ENCODE results near the gene DHODH.

Gene DHODH

GRCh38 chr16:72023962-72024361, 15.4 kb downstream of the DHODH start:
- CTCF ChIA-PET = no interaction called here
- no peak for DNase-seq (ENCODE audit: extremely low spot score)
- TF ChIP-seq SUZ12 (IDR thresholded peaks at IDR 0.05) (no peak), TARDBP (IDR thresholded peaks at IDR 0.05) (no peak), ELF4 (IDR thresholded peaks at IDR 0.05) (no peak), CTBP1 (IDR thresholded peaks at IDR 0.05; ENCODE audit: borderline replicate concordance) (no peak), ARNT (IDR thresholded peaks at IDR 0.05) (no peak), SP1 (IDR thresholded peaks at IDR 0.05) (no peak), FOXA1 (IDR thresholded peaks at IDR 0.05) (no peak), BHLHE40 (IDR thresholded peaks at IDR 0.05; ENCODE audit: borderline replicate concordance) (no peak), FOXM1 (IDR thresholded peaks at IDR 0.05; ENCODE audit: borderline replicate concordance) (no peak), NFRKB (IDR thresholded peaks at IDR 0.05) (no peak), L3MBTL2 (conservative IDR thresholded peaks at IDR 0.05) (no peak), LEF1 (IDR thresholded peaks at IDR 0.05; ENCODE audit: borderline replicate concordance) (no peak), ZNF384 (IDR thresholded peaks at IDR 0.05) (no peak), HDGF (IDR thresholded peaks at IDR 0.05; ENCODE audit: borderline replicate concordance) (no peak), FOXK2 (IDR thresholded peaks at IDR 0.05) (no peak)
- TF ChIP-seq, protein P1, sequence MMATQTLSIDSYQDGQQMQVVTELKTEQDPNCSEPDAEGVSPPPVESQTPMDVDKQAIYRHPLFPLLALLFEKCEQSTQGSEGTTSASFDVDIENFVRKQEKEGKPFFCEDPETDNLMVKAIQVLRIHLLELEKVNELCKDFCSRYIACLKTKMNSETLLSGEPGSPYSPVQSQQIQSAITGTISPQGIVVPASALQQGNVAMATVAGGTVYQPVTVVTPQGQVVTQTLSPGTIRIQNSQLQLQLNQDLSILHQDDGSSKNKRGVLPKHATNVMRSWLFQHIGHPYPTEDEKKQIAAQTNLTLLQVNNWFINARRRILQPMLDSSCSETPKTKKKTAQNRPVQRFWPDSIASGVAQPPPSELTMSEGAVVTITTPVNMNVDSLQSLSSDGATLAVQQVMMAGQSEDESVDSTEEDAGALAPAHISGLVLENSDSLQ (IDR thresholded peaks at IDR 0.05) = no peak
- POLR2A ChIA-PET = no interaction called here

GRCh38 chr16:72024862-72025382, 16.4 kb downstream of the DHODH start:
- ChIA-PET POLR2A (no interaction called here), CTCF (no interaction called here)
- TF ChIP-seq, protein P1 (IDR thresholded peaks at IDR 0.05) = no peak
- TF ChIP-seq CTBP1 (IDR thresholded peaks at IDR 0.05; ENCODE audit: borderline replicate concordance) = no peak
- TF ChIP-seq NFRKB (IDR thresholded peaks at IDR 0.05) = no peak
- TF ChIP-seq SP1 (IDR thresholded peaks at IDR 0.05) = no peak
- no peak for DNase-seq (ENCODE audit: extremely low spot score)

- ChIA-PET CTCF (no interaction called here), POLR2A (interaction anchor here (1.0 kb wide), 1 partner anchor 13 kb away, joined by 3 read pairs; no protein-coding TSS in a partner anchor)
- TF ChIP-seq, protein P1 (IDR thresholded peaks at IDR 0.05) = no peak
- TF ChIP-seq FOXM1 (IDR thresholded peaks at IDR 0.05; ENCODE audit: borderline replicate concordance) (no peak), HDGF (IDR thresholded peaks at IDR 0.05; ENCODE audit: borderline replicate concordance) (no peak), NFRKB (IDR thresholded peaks at IDR 0.05) (no peak), FOXA1 (IDR thresholded peaks at IDR 0.05) (no peak), L3MBTL2 (conservative IDR thresholded peaks at IDR 0.05) (no peak), TARDBP (IDR thresholded peaks at IDR 0.05) (no peak), BHLHE40 (IDR thresholded peaks at IDR 0.05; ENCODE audit: borderline replicate concordance) (no peak), SUZ12 (IDR thresholded peaks at IDR 0.05) (no peak), SP1 (IDR thresholded peaks at IDR 0.05) (no peak), ARNT (IDR thresholded peaks at IDR 0.05) (no peak)
- no peak for DNase-seq (ENCODE audit: extremely low spot score)
These were observed 17.0 kb downstream of the DHODH start for GRCh38 chr16:72025404-72026114.

GRCh38 chr16:72027669-72028378, 19.3 kb downstream of the DHODH start:
- ChIA-PET CTCF (no interaction called here), POLR2A (interaction anchor here (0.5 to 0.8 kb wide), 2 partner anchors 9 to 357 kb away, joined by 3 read pairs; no protein-coding TSS in a partner anchor)
- no peak for TF ChIP-seq SUZ12 (IDR thresholded peaks at IDR 0.05)
- TF ChIP-seq L3MBTL2 (conservative IDR thresholded peaks at IDR 0.05) = no peak
- TF ChIP-seq CTBP1 (IDR thresholded peaks at IDR 0.05; ENCODE audit: borderline replicate concordance) = no peak
- TF ChIP-seq NFRKB (IDR thresholded peaks at IDR 0.05) = no peak
- TF ChIP-seq, protein P1 (IDR thresholded peaks at IDR 0.05) = no peak
- TF ChIP-seq FOXA1 (IDR thresholded peaks at IDR 0.05) = no peak
- no peak for TF ChIP-seq FOXM1 (IDR thresholded peaks at IDR 0.05; ENCODE audit: borderline replicate concordance)
- TF ChIP-seq LEF1 (IDR thresholded peaks at IDR 0.05; ENCODE audit: borderline replicate concordance) = no peak
- no peak for TF ChIP-seq SP1 (IDR thresholded peaks at IDR 0.05)
- no peak for TF ChIP-seq ELF4 (IDR thresholded peaks at IDR 0.05)
- TF ChIP-seq TARDBP (IDR thresholded peaks at IDR 0.05) = no peak
- no peak for TF ChIP-seq ARNT (IDR thresholded peaks at IDR 0.05)
- TF ChIP-seq HDGF (IDR thresholded peaks at IDR 0.05; ENCODE audit: borderline replicate concordance) = no peak
- TF ChIP-seq ZNF384 (IDR thresholded peaks at IDR 0.05) = no peak
- TF ChIP-seq BHLHE40 (IDR thresholded peaks at IDR 0.05; ENCODE audit: borderline replicate concordance) = no peak
- TF ChIP-seq FOXK2 (IDR thresholded peaks at IDR 0.05) = no peak
- no peak for DNase-seq (ENCODE audit: extremely low spot score)

GRCh38 chr16:72029567-72030271, 21.2 kb downstream of the DHODH start:
- CTCF ChIA-PET = no interaction called here
- POLR2A ChIA-PET = no interaction called here
- no peak for TF ChIP-seq ARNT (IDR thresholded peaks at IDR 0.05)
- no peak for TF ChIP-seq L3MBTL2 (conservative IDR thresholded peaks at IDR 0.05)
- TF ChIP-seq TARDBP (IDR thresholded peaks at IDR 0.05) = no peak
- no peak for TF ChIP-seq HDGF (IDR thresholded peaks at IDR 0.05; ENCODE audit: borderline replicate concordance)
- no peak for TF ChIP-seq NFRKB (IDR thresholded peaks at IDR 0.05)
- TF ChIP-seq ELF4 (IDR thresholded peaks at IDR 0.05) = no peak
- TF ChIP-seq LEF1 (IDR thresholded peaks at IDR 0.05; ENCODE audit: borderline replicate concordance) = no peak
- no peak for TF ChIP-seq SUZ12 (IDR thresholded peaks at IDR 0.05)
- no peak for TF ChIP-seq FOXA1 (IDR thresholded peaks at IDR 0.05)
- no peak for TF ChIP-seq FOXM1 (IDR thresholded peaks at IDR 0.05; ENCODE audit: borderline replicate concordance)
- no peak for TF ChIP-seq BHLHE40 (IDR thresholded peaks at IDR 0.05; ENCODE audit: borderline replicate concordance)
- no peak for TF ChIP-seq FOXK2 (IDR thresholded peaks at IDR 0.05)
- no peak for DNase-seq (ENCODE audit: extremely low spot score)

Data from HEK293T (cell line).